ENCODE measurements around the gene SNRNP70. TPM values are rescaled to one million over a fixed set of nuclear protein-coding genes. Genes with fewer than 3 reads are reported as not detected.

SNRNP70 gene
- total and polyA plus RNA-seq, 10 of the 15 experiments (the other 5 are each of a cell fraction or from before 2014, with no cell fraction given) = 2.7 to 453 (median 159) TPM

DNA sequence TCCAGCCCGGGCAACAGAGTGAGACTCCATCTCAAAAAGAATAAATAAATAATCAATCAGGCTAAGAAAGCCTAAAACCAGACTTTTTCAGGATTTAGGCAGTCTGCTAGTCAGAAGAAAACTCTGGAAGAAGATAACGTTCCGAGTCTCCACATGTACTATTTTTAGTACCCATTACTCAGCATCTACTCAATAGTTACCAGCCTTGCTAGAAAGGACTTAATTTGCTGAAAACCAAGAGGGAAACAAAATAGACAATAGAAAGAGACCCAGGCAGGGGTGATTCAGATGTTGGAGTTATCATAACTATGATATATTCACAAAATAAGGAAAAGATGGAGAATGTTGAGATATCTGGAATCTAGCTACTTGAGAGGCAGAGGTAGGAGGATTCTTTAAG is 25.3 kb downstream of the SNRNP70 start:
- 82% methylated on average over 3 of the region's 3 CpGs for WGBS (ENCODE audit: insufficient coverage, insufficient replicate concordance, low lambda C conversion rate, missing lambda C conversion rate)
- H3K4me3 ChIP-seq = no peak overlapping the region
- CTCF ChIA-PET = interaction anchor here (2.0 kb wide), 1 partner anchor 13 kb away, joined by 12 read pairs; no protein-coding TSS in a partner anchor
- SMC1A ChIA-PET (ENCODE audit: uncharacterized antibody, unreplicated experiment) = no interaction called here
- H3K36me3 ChIP-seq (ENCODE audit: control insufficient read depth in 2 of 2, insufficient read depth in 2 of 2, low read length in 1 of 2) = peaks cover 7 to 27% of the 10 kb centered on the region in 2 experiments
- no peak for ATAC-seq
- no peak for FAIRE-seq
- DNase-seq (ENCODE audit: low read depth, low spot score) = no peak
- H4K20me1 ChIP-seq (ENCODE audit: control insufficient read depth, insufficient read depth) = no peaks in the 10 kb centered on the region
- no peak overlapping the region for H3K27ac ChIP-seq (ENCODE audit: control insufficient read depth, insufficient read depth)
- H3K9ac ChIP-seq (ENCODE audit: control insufficient read depth, insufficient read depth, low read length) = no peak overlapping the region
- no peaks in the 10 kb centered on the region for H3K9me3 ChIP-seq (replicated peaks; ENCODE audit: control insufficient read depth, insufficient read depth, low read length)
- RAD21 ChIA-PET (ENCODE audit: unreplicated experiment) = interaction anchor here (0.9 kb wide), 1 partner anchor 13 kb away, joined by 4 read pairs; no protein-coding TSS in a partner anchor
- no peaks in the 10 kb centered on the region for H3K79me2 ChIP-seq (ENCODE audit: control insufficient read depth, insufficient read depth, low read length)
- intact Hi-C loops (cut with micrococcal nuclease; ENCODE audit: unreplicated experiment) = no loop called here
- H2AFZ ChIP-seq (ENCODE audit: control insufficient read depth, low read depth, low read length) = no peak overlapping the region
- H3K4me1 ChIP-seq (ENCODE audit: control insufficient read depth, insufficient read depth, low read length) = peaks cover 4% of the 10 kb centered on the region
- BruUV-seq (replicated peaks) = no TSS peak
- H3K27me3 ChIP-seq (replicated peaks in 1 of 2; ENCODE audit: control insufficient read depth in 2 of 2, insufficient read depth in 2 of 2, low read length in 1 of 2) = no peaks in the 10 kb centered on the region
- no peak overlapping the region for H3K4me2 ChIP-seq (ENCODE audit: control insufficient read depth, insufficient read depth)
- POLR2A ChIA-PET = no interaction called here
- no peak for TF ChIP-seq MYC (IDR thresholded peaks at IDR 0.05; ENCODE audit: insufficient read depth, insufficient read length, insufficient replicate concordance, low read length, severe bottlenecking)
- no peak for TF ChIP-seq FOXM1 (IDR thresholded peaks at IDR 0.05; ENCODE audit: low read depth, low read length)
- no peak for TF ChIP-seq ZNF687 (IDR thresholded peaks at IDR 0.05)
- TF ChIP-seq EP300 (IDR thresholded peaks at IDR 0.05; ENCODE audit: borderline replicate concordance in 1 of 2, control insufficient read depth in 1 of 2, low read depth in 2 of 2, low read length in 2 of 2) = no peak
- TF ChIP-seq RAD51 (IDR thresholded peaks at IDR 0.05) = no peak
- no peak for TF ChIP-seq LARP7 (IDR thresholded peaks at IDR 0.05)
- no peak for TF ChIP-seq PAX8 (IDR thresholded peaks at IDR 0.05)
- TF ChIP-seq RUNX3 (IDR thresholded peaks at IDR 0.05; ENCODE audit: low read length) = no peak
- no peak for TF ChIP-seq ZZZ3 (IDR thresholded peaks at IDR 0.05; ENCODE audit: control insufficient read depth, insufficient read length, low read depth)
- no peak for TF ChIP-seq SUPT20H (IDR thresholded peaks at IDR 0.05; ENCODE audit: borderline replicate concordance, control insufficient read depth, low read depth, low read length)
- no peak for TF ChIP-seq SIX5 (IDR thresholded peaks at IDR 0.05; ENCODE audit: low read depth, low read length, severe bottlenecking)
- TF ChIP-seq POU2F2 (IDR thresholded peaks at IDR 0.05; ENCODE audit: borderline replicate concordance, low read depth, low read length) = no peak
- no peak for TF ChIP-seq IKZF2 (IDR thresholded peaks at IDR 0.05)
- TF ChIP-seq PBX3 (IDR thresholded peaks at IDR 0.05; ENCODE audit: insufficient replicate concordance, low read depth, low read length) = no peak
- no peak for TF ChIP-seq CEBPB (IDR thresholded peaks at IDR 0.05; ENCODE audit: borderline replicate concordance in 1 of 2, low read depth in 2 of 2, low read length in 2 of 2)
- TF ChIP-seq POLR2AphosphoS2 (IDR thresholded peaks at IDR 0.05; ENCODE audit: low read depth, low read length) = no peak
- no peak for TF ChIP-seq MTA2 (IDR thresholded peaks at IDR 0.05; ENCODE audit: low read depth)
- no peak for TF ChIP-seq DPF2 (IDR thresholded peaks at IDR 0.05)
- no peak for TF ChIP-seq POLR2AphosphoS5 (IDR thresholded peaks at IDR 0.05; ENCODE audit: low read length)
- TF ChIP-seq, protein P1, sequence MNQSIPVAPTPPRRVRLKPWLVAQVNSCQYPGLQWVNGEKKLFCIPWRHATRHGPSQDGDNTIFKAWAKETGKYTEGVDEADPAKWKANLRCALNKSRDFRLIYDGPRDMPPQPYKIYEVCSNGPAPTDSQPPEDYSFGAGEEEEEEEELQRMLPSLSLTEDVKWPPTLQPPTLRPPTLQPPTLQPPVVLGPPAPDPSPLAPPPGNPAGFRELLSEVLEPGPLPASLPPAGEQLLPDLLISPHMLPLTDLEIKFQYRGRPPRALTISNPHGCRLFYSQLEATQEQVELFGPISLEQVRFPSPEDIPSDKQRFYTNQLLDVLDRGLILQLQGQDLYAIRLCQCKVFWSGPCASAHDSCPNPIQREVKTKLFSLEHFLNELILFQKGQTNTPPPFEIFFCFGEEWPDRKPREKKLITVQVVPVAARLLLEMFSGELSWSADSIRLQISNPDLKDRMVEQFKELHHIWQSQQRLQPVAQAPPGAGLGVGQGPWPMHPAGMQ (IDR thresholded peaks at IDR 0.05; ENCODE audit: borderline replicate concordance) = no peak
- in situ Hi-C loops (cut with MboI) = no loop called here

All from GM12878 (cell line).